ENCODE measurements around the gene ACRV1. TPM values are rescaled to one million over a fixed set of nuclear protein-coding genes. Genes with fewer than 3 reads are reported as not detected.

ACRV1 gene
- total RNA-seq, 2 donors from 2014 or later = not detected

GRCh38 chr11:125621995-125622394 is 58.7 kb downstream of the ACRV1 start:
- Histone ChIP-seq H3K27ac (peak overlapping the region in 1 of 2 donors; percentile 2), H3K36me3 (peaks cover 46% of the 10 kb centered on the region)

More at GRCh38 chr11:125621995-125622394, 58.7 kb downstream of the ACRV1 start:
- no peak for DNase-seq (ENCODE audit: low spot score)
- Histone ChIP-seq H3K27me3 (no peaks in the 10 kb centered on the region), H3K4me1 (peaks cover 0 to 18% of the 10 kb centered on the region in 2 donors), H3K9me3 (no peaks in the 10 kb centered on the region), H3K4me3 (no peak overlapping the region)
- TF ChIP-seq CTCF (IDR thresholded peaks at IDR 0.05) = no peak

Other genes with a start within 250 kb of the ACRV1 start
- 10 to 100 TPM; 70.0 to 72.6 TPM for gene FEZ1, start 184.6 kb downstream of the ACRV1 start, total RNA-seq
- 10 to 100 TPM; 69.0 to 71.7 TPM for gene EI24, start 111.4 kb downstream of the ACRV1 start, total RNA-seq
- gene STT3A, start 88.0 kb downstream of the ACRV1 start, total RNA-seq = 10 to 100 TPM; 51.7 to 69.7 TPM
- gene CHEK1, start 55.7 kb downstream of the ACRV1 start, total RNA-seq = under 1 TPM; 0.59 to 0.89 TPM
- gene PATE1, start 65.4 kb upstream of the ACRV1 start, total RNA-seq = not detected
- not detected for gene PATE2, start 98.0 kb upstream of the ACRV1 start, total RNA-seq
- gene PATE3, start 107.3 kb upstream of the ACRV1 start, total RNA-seq = not detected
- gene PATE4, start 152.5 kb upstream of the ACRV1 start, total RNA-seq = not detected
- gene HYLS1, start 206.8 kb upstream of the ACRV1 start, total RNA-seq = 1 to 10 TPM; 3.5 to 3.7 TPM
- gene PUS3, start 222.4 kb upstream of the ACRV1 start, total RNA-seq = 1 to 10 TPM; 3.1 to 8.7 TPM
- not detected for gene DDX25, start 223.7 kb upstream of the ACRV1 start, total RNA-seq

All from right atrium auricular region (tissue), 2 donors.